ENCODE data around the gene PHF2.

The PHF2 gene

GRCh38 chr9:93620881-93621820, 44.8 kb downstream of the PHF2 start:
- no peak for TF ChIP-seq CTCF (IDR thresholded peaks at IDR 0.05; ENCODE audit: low read depth, low read length)
- no peak for DNase-seq
- no peak overlapping the region for H3K4me3 ChIP-seq (ENCODE audit: low read depth, low read length)
- no peaks in the 10 kb centered on the region for H3K9me3 ChIP-seq (ENCODE audit: severe bottlenecking)
- H3K36me3 ChIP-seq = no peaks in the 10 kb centered on the region
- no peak overlapping the region for H3K27ac ChIP-seq
- no peaks in the 10 kb centered on the region for H3K27me3 ChIP-seq (ENCODE audit: insufficient read depth, low read depth, severe bottlenecking)

- H3K27ac ChIP-seq = no peak overlapping the region
- no peak overlapping the region for H3K4me3 ChIP-seq (ENCODE audit: low read depth, low read length)
- no peaks in the 10 kb centered on the region for H3K36me3 ChIP-seq
- TF ChIP-seq CTCF (IDR thresholded peaks at IDR 0.05; ENCODE audit: low read depth, low read length) = no peak
- H3K9me3 ChIP-seq (ENCODE audit: severe bottlenecking) = no peaks in the 10 kb centered on the region
- no peaks in the 10 kb centered on the region for H3K27me3 ChIP-seq (ENCODE audit: insufficient read depth, low read depth, severe bottlenecking)
- no peak for DNase-seq
These were observed 45.5 kb downstream of the PHF2 start for GRCh38 chr9:93621922-93622321.

GRCh38 chr9:93622691-93623090, 46.3 kb downstream of the PHF2 start:
- H3K9me3 ChIP-seq (ENCODE audit: severe bottlenecking) = no peaks in the 10 kb centered on the region
- H3K36me3 ChIP-seq = no peaks in the 10 kb centered on the region
- H3K27me3 ChIP-seq (ENCODE audit: insufficient read depth, low read depth, severe bottlenecking) = no peaks in the 10 kb centered on the region
- no peak overlapping the region for H3K27ac ChIP-seq
- H3K4me3 ChIP-seq (ENCODE audit: low read depth, low read length) = no peak overlapping the region
- no peak for DNase-seq
- no peak for TF ChIP-seq CTCF (IDR thresholded peaks at IDR 0.05; ENCODE audit: low read depth, low read length)

- H3K27ac ChIP-seq = no peak overlapping the region
- no peaks in the 10 kb centered on the region for H3K9me3 ChIP-seq (ENCODE audit: severe bottlenecking)
- H3K36me3 ChIP-seq = no peaks in the 10 kb centered on the region
- H3K27me3 ChIP-seq (ENCODE audit: insufficient read depth, low read depth, severe bottlenecking) = no peaks in the 10 kb centered on the region
- TF ChIP-seq CTCF (IDR thresholded peaks at IDR 0.05; ENCODE audit: low read depth, low read length) = no peak
- DNase-seq = no peak
- no peak overlapping the region for H3K4me3 ChIP-seq (ENCODE audit: low read depth, low read length)
These were observed 47.4 kb downstream of the PHF2 start for GRCh38 chr9:93623753-93624152.

GRCh38 chr9:93624431-93624834, 48.0 kb downstream of the PHF2 start:
- Histone ChIP-seq H3K27me3 (ENCODE audit: insufficient read depth, low read depth, severe bottlenecking) (no peaks in the 10 kb centered on the region), H3K27ac (no peak overlapping the region), H3K4me3 (ENCODE audit: low read depth, low read length) (no peak overlapping the region), H3K36me3 (no peaks in the 10 kb centered on the region), H3K9me3 (ENCODE audit: severe bottlenecking) (peaks cover 2% of the 10 kb centered on the region)
- no peak for TF ChIP-seq CTCF (IDR thresholded peaks at IDR 0.05; ENCODE audit: low read depth, low read length)
- DNase-seq = no peak

Data from WERI-Rb-1 (cell line).